HepG2 (cell line): ENCODE results near the gene BSG. TPM values are rescaled to one million over a fixed set of nuclear protein-coding genes. Genes with fewer than 3 reads are reported as not detected.

Experiments used
- ATAC-seq: fragments of 200-7000 bp; cut with Tn5 transposase; 3 replicates; pipeline ENCODE4 v1.9.1; 2020; ENCODE audit warnings: mild to moderate bottlenecking, moderate library complexity
- BruUV-seq: library from RNA; stranded (reverse); fragments of 400-500 nt; replicated peaks from 2 replicates; lab custom pipeline; 2021; lab: Mats Ljungman, UMichigan
- CTCF ChIA-PET: fragments of 300-600 bp; formaldehyde crosslinking; extraction: SDS; loops from one replicate; lab custom pipeline; 2021; ENCODE audit warnings: low total read pairs, inconsistent platforms, low intra/inter-chr PET ratio; lab: Yijun Ruan, JAX
- POLR2A ChIA-PET: fragments of 350-600 bp; sonication (Branson Sonifier 250); formaldehyde crosslinking; loops from one replicate; lab custom pipeline; 2020; ENCODE audit warnings: antibody characterized with exemption, inconsistent platforms; lab: Yijun Ruan, JAX
- DNase-seq: peaks from one replicate; pipeline ENCODE4 v3.0.0-alpha.2; 2015; ENCODE audit warnings: low spot score
- FAIRE-seq: peaks from 3 replicates; lab custom pipeline; 2011; peaks lifted over from hg19 to GRCh38; lab: Jason Lieb, UNC
- H2AFZ ChIP-seq: one replicate; pipeline ENCODE4 v1.6.1; 2011; ENCODE audit warnings: low read length, inconsistent platforms
- H3K27ac ChIP-seq: fragments of 300-600 bp; 3 replicates; pipeline ENCODE4 v1.8.0; 2011; ENCODE audit warnings: mixed run types, mild to moderate bottlenecking, mixed read lengths, low read length, inconsistent platforms; ENCODE audit not compliant: insufficient read depth; ENCODE audit errors: extremely low read length
- H3K27me3 ChIP-seq, 2 experiments: fragments of 200-600 bp in 1 of 2; 2 replicates in 1 of 2; 3 replicates in 1 of 2; pipeline versions ENCODE4 v1.6.0 to v1.8.0; 2011; ENCODE audit warnings: low read length in 2 of 2, mild to moderate bottlenecking in 2 of 2, moderate library complexity in 2 of 2, inconsistent platforms in 1 of 2; ENCODE audit not compliant: insufficient read depth in 2 of 2, control insufficient read depth in 1 of 2
- H3K36me3 ChIP-seq, 2 experiments: fragments of 200-600 bp in 1 of 2; replicated peaks in 1 of 2; 2 replicates in 1 of 2; 3 replicates in 1 of 2; pipeline versions ENCODE4 v1.5.1 to v1.8.0; 2011; ENCODE audit warnings: low read length in 2 of 2, inconsistent platforms in 1 of 2; ENCODE audit not compliant: insufficient read depth in 2 of 2, control insufficient read depth in 1 of 2
- H3K4me1 ChIP-seq: 2 replicates; pipeline ENCODE4 v1.5.1; 2012; ENCODE audit warnings: low read length, inconsistent platforms; ENCODE audit not compliant: insufficient read depth
- H3K4me2 ChIP-seq: 2 replicates; pipeline ENCODE4 v1.6.0; 2011; ENCODE audit warnings: low read depth, low read length, inconsistent platforms
- H3K4me3 ChIP-seq, 3 experiments: fragments of 200-600 bp in 1 of 3; sonication (generic), shearing (Covaris generic) in 1 of 3; replicated peaks in 1 of 3; 2 replicates each; pipeline ENCODE4 v1.5.1; 2011 to 2016; ENCODE audit warnings: low read length in 3 of 3, inconsistent platforms in 2 of 3, low read depth in 2 of 3, mild to moderate bottlenecking in 2 of 3, control low read depth in 1 of 3, mixed read lengths in 1 of 3; ENCODE audit not compliant: insufficient read depth in 1 of 3
- H3K79me2 ChIP-seq: one replicate; pipeline ENCODE4 v1.6.1; 2011; ENCODE audit warnings: low read length, inconsistent platforms; ENCODE audit not compliant: insufficient read depth
- H3K9ac ChIP-seq: 2 replicates; pipeline ENCODE4 v1.6.0; 2011; ENCODE audit warnings: mild to moderate bottlenecking, low read depth, low read length, inconsistent platforms; ENCODE audit not compliant: insufficient read depth
- H3K9me3 ChIP-seq: 2 replicates; pipeline ENCODE4 v1.5.1; 2012; ENCODE audit warnings: mild to moderate bottlenecking, low read length
- H4K20me1 ChIP-seq: 2 replicates; pipeline ENCODE4 v1.6.0; 2011; ENCODE audit warnings: inconsistent platforms, mild to moderate bottlenecking, low read length, moderate library complexity; ENCODE audit not compliant: insufficient read depth
- CTCF ChIP-seq: sonication (generic); formaldehyde crosslinking; IDR thresholded peaks from 2 replicates; pipeline ENCODE4 v1.5.0; 2020; ENCODE audit warnings: mild to moderate bottlenecking, missing genetic modification reagents, moderate library complexity
- FUBP1 ChIP-seq: sonication (generic); formaldehyde crosslinking; IDR thresholded peaks from 2 replicates; pipeline ENCODE4 v1.5.1; 2020; ENCODE audit warnings: missing genetic modification reagents, mild to moderate bottlenecking, borderline replicate concordance
- HDAC1 ChIP-seq: sonication (generic); formaldehyde crosslinking; IDR thresholded peaks from 2 replicates; pipeline ENCODE4 v1.5.1; 2020; ENCODE audit warnings: mild to moderate bottlenecking, missing genetic modification reagents
- HOXA3 ChIP-seq: sonication (generic); formaldehyde crosslinking; IDR thresholded peaks from 2 replicates; pipeline ENCODE4 v1.5.0; 2020; ENCODE audit warnings: missing genetic modification reagents
- KDM5B ChIP-seq: sonication (generic); formaldehyde crosslinking; IDR thresholded peaks from 2 replicates; pipeline ENCODE4 v1.4.0; 2020; ENCODE audit warnings: missing genetic modification reagents, mild to moderate bottlenecking, borderline replicate concordance
- MAFK ChIP-seq, 2 experiments: IDR thresholded peaks in 1 of 2; conservative IDR thresholded peaks in 1 of 2; 2 replicates each; pipeline ENCODE4 v1.6.1; 2011; ENCODE audit warnings: improper control_type of control experiment in 2 of 2, low read length in 2 of 2
- PAX8 ChIP-seq: sonication (generic); formaldehyde crosslinking; IDR thresholded peaks from 2 replicates; pipeline ENCODE4 v1.8.0; 2022; ENCODE audit warnings: mild to moderate bottlenecking, missing genetic modification reagents, borderline replicate concordance
- PRPF4 ChIP-seq: fragments of 200-400 bp; formaldehyde crosslinking; IDR thresholded peaks from 2 replicates; pipeline ENCODE4 v1.6.1; 2016; ENCODE audit warnings: low read length, low read depth; ENCODE audit not compliant: poor library complexity, severe bottlenecking
- RAD21 ChIP-seq: fragments of 450-650 bp; formaldehyde crosslinking; IDR thresholded peaks from 2 replicates; pipeline ENCODE4 v1.5.0; 2020; ENCODE audit warnings: mild to moderate bottlenecking
- STAG1 ChIP-seq: sonication (generic); formaldehyde crosslinking; IDR thresholded peaks from 2 replicates; pipeline ENCODE4 v1.4.0; 2020; ENCODE audit warnings: missing genetic modification reagents
- SUZ12 ChIP-seq: fragments of 150-350 bp; IDR thresholded peaks from 2 replicates; pipeline ENCODE4 v1.6.1; 2014; ENCODE audit warnings: low read depth, low read length
- TEAD2 ChIP-seq: sonication (generic); formaldehyde crosslinking; IDR thresholded peaks from 2 replicates; pipeline ENCODE4 v1.9.0; 2021; ENCODE audit warnings: missing genetic modification reagents
- ZBTB33 ChIP-seq: sonication (generic); formaldehyde crosslinking; IDR thresholded peaks from 2 replicates; pipeline ENCODE4 v1.4.0; 2020; ENCODE audit warnings: missing genetic modification reagents
- ZBTB38 ChIP-seq: sonication (generic); formaldehyde crosslinking; IDR thresholded peaks from 2 replicates; pipeline ENCODE4 v1.5.1; 2020; ENCODE audit warnings: mild to moderate bottlenecking, missing genetic modification reagents
- ZNF263 ChIP-seq: sonication (generic); formaldehyde crosslinking; IDR thresholded peaks from 2 replicates; pipeline ENCODE4 v1.4.0; 2020; ENCODE audit warnings: missing genetic modification reagents
- ZNF317 ChIP-seq: sonication (generic); formaldehyde crosslinking; IDR thresholded peaks from 2 replicates; pipeline ENCODE4 v1.5.0; 2020; ENCODE audit warnings: mild to moderate bottlenecking, missing genetic modification reagents
- ZNF382 ChIP-seq: sonication (generic); formaldehyde crosslinking; IDR thresholded peaks from 2 replicates; pipeline ENCODE4 v1.5.0; 2020; ENCODE audit warnings: missing genetic modification reagents, mild to moderate bottlenecking, borderline replicate concordance
- ZNF674 ChIP-seq: sonication (generic); formaldehyde crosslinking; IDR thresholded peaks from 2 replicates; pipeline ENCODE4 v1.5.0; 2020; ENCODE audit warnings: low read depth, mild to moderate bottlenecking, missing genetic modification reagents
- ZNF816 ChIP-seq: sonication (generic); formaldehyde crosslinking; IDR thresholded peaks from 2 replicates; pipeline ENCODE4 v1.8.0; 2022; ENCODE audit warnings: missing genetic modification reagents, mild to moderate bottlenecking, borderline replicate concordance
- WGBS: methylation state at CpG from one replicate; pipeline ENCODE4 v1.1.6; 2017; ENCODE audit warnings: low lambda C conversion rate; 5-methylcytosine and 5-hydroxymethylcytosine counted together
- in situ Hi-C: cut with HindIII; loops from 2 replicates; pipeline ENCODE4 v1.10.0; 2017; ENCODE audit warnings: low pct_unique_long_range_greater_than_20kb; ENCODE audit not compliant: extremely low pct_ligation_motif_present
- intact Hi-C: fragments of 100-400 bp; cut with micrococcal nuclease; formaldehyde crosslinking; loops from one replicate; pipeline ENCODE4 v1.10.0; 2022; ENCODE audit not compliant: unreplicated experiment
- polyA plus RNA-seq, 8 experiments: library from polyadenylated mRNA; depleted of rRNA in 3 of 8; stranded (reverse) in 7 of 8; unstranded in 1 of 8; fragments of >200 nt; fragmentation: Illumina TruSeq in 4 of 8; extraction: Trizol in 4 of 8; gene quantifications; 2 replicates each; pipeline versions ENCODE4 v1.2.1 to v1.2.3, GENCODE V29; 2011 to 2016; ENCODE audit warnings: low read depth in 4 of 8, missing spikeins in 1 of 8, mixed read lengths in 1 of 8; ENCODE audit not compliant: insufficient read depth in 1 of 8
- total RNA-seq, 5 experiments: library from RNA; depleted of rRNA; stranded (reverse); fragments of >200 nt; fragmentation: Illumina TruSeq; extraction: Trizol; gene quantifications; 2 replicates each; pipeline ENCODE4 v1.2.3, GENCODE V29; 2016; ENCODE audit warnings: low read depth in 1 of 5

Gene BSG
- total and polyA plus RNA-seq, 2 of the 13 experiments (the other 11 are each of a cell fraction or from before 2014, with no cell fraction given) = 309 to 754 TPM

DNA sequence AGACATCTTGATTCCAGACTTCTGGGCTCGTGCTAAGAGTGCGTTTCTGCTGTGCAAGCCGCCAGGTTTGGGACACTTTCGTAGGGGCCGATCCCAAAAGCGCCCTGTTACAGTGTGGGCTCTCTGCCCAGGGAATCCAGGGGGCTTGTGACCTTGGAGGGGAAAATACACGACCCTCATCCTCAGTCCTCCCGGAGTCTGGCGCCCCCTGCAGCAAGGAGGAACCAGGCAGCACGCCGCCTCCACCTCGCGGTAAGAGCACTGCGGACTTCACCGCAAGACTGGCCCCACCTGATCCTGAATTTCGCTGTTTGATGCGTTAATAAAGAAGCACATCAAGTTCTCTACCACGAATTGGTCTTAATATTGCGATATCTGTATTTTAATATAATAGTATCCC, 55.8 kb downstream of the BSG start:
- Histone ChIP-seq H4K20me1 (peaks cover 7% of the 10 kb centered on the region; the same call in 1 of the 2 replicates), H3K27me3 (no peaks in the 10 kb centered on the region; a peak in 1 of 5 replicates), H3K9ac (no peak overlapping the region), H3K27ac (no peak overlapping the region), H3K79me2 (peaks cover 30% of the 10 kb centered on the region), H3K36me3 (peaks cover 8 to 37% of the 10 kb centered on the region in 2 experiments), H3K9me3 (no peaks in the 10 kb centered on the region), H2AFZ (no peak overlapping the region), H3K4me1 (peaks cover 25% of the 10 kb centered on the region), H3K4me2 (no peak overlapping the region), H3K4me3 (no peak overlapping the region)
- in situ Hi-C loops = no loop called here
- ChIA-PET CTCF (interaction anchor here (0.8 kb wide), 1 partner anchor 78 kb away, joined by 3 read pairs; no protein-coding TSS in a partner anchor), POLR2A (no interaction called here)
- FAIRE-seq (no peak), DNase-seq (no peak), ATAC-seq (no peak)
- intact Hi-C loops = no loop called here
- WGBS = 94% methylated on average over 13 of the region's 19 CpGs
- BruUV-seq = no TSS peak
- TF ChIP-seq SUZ12 (no peak), RAD21 (no peak), ZNF263 (peak; percentile 64; the same call in 1 of the 2 replicates), HDAC1 (CRISPR knock-in tag) (0 out of 2 replicates have a peak, but pooled peaks have one; percentile 21), ZNF816 (no peak), HOXA3 (CRISPR knock-in tag) (peak; percentile 54; the same call in 1 of the 2 replicates), ZNF382 (no peak), ZNF674 (no peak), KDM5B (CRISPR knock-in tag) (no peak), STAG1 (CRISPR knock-in tag) (peak; percentile 29; the same call in 1 of the 2 replicates), PRPF4 (peak; percentile 21), CTCF (CRISPR knock-in tag) (peak; percentile 70), PAX8 (CRISPR knock-in tag) (no peak), ZBTB38 (CRISPR knock-in tag) (peak; percentile 91), FUBP1 (CRISPR knock-in tag) (no peak), ZBTB33 (peak; percentile 100), TEAD2 (no peak), MAFK (conservative IDR thresholded peaks at IDR 0.05 in 1 of 2, IDR thresholded peaks at IDR 0.05 in 1 of 2; ENCODE audit: low read length in 2 of 2) (no peak), ZNF317 (CRISPR knock-in tag) (no peak)
